Measurements from ENCODE around the gene TULP4. TPM values are rescaled to one million over a fixed set of nuclear protein-coding genes. Genes with fewer than 3 reads are reported as not detected.

Gene TULP4
- total RNA-seq, 2 donors from 2014 or later = 16.5 to 30.4 TPM

DNA sequence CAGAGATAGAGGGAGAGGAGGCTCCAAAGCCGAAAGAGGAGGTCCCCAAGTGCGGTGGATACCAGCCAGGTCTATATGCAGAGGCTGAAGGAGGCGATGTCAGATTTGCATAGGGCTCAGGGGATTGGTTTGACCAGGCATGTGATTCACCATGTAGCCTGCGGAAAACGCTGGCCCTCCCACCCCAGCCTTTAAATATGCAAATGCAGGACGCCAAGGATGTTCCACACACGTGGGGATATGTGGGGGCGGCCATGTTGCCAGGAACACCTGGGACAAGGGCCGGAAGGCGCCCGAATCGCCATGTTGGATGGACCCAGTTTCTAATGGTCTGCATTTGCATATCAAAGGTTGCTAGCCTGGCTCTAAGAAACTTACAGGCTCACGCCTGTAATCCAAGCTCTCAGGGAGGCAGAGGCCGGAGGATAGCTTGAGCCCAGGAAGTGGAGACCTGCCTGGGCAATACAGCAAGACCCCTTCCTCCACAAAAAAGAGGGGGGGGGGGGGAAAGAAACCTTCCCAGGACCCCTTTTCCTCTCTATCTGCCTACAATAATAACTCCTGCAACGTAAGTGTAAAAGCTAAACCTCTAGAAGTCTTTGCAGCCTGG, 110.5 kb downstream of the TULP4 start:
- no peaks in the 10 kb centered on the region for H3K9me3 Mint-ChIP-seq
- DNase-seq (ENCODE audit: low spot score) (no peak), ATAC-seq (no peak)
- H3K4me3 Mint-ChIP-seq = no peak overlapping the region
- peaks cover 13% of the 10 kb centered on the region for H3K36me3 Mint-ChIP-seq
- no peaks in the 10 kb centered on the region for H3K27me3 Mint-ChIP-seq
- H3K4me1 Mint-ChIP-seq (ENCODE audit: low read depth in 2 of 2) = no peaks in the 10 kb centered on the region
- no peak overlapping the region for H3K27ac Mint-ChIP-seq

DNA sequence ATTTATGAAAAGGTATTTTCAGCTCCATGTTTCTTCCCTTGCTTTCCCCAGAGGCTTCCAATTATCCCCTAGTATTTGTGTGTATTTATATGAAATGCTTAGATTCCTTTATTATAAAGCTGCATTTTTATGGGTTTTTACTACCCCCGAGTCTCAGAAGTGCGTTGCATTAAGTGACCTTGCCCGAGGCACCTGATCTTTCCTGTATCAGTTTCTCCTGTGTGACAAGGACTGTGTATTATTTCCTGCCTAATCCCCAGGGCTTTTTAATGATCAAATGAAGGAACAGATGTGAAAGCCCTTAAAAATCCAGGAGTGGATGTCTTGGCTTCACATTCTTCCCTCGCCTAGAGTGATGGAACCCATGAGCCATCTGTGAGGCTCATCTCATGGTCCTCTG, 118.8 kb downstream of the TULP4 start:
- ATAC-seq = no peak
- H3K27me3 Mint-ChIP-seq = no peaks in the 10 kb centered on the region

DNA sequence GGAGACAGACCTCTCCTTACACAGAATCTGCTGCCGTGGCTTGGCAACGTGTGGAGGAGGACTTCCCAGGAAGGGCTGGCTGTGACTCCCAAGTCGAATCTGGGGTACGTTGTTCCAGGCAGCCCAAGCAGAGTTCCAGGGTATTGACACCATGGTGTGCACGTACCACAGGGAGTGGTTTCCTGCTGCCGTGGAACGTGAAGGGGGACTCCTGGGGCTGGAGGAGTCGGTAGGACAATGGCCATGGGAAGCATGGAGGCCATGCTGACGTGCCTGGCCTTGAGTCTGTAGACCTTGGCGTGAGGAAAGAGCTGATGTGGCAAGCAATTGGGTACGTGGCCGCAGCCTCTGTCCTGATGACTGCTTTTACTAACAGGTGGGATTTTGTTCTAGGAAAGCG, 119.3 kb downstream of the TULP4 start:
- H3K4me3 Mint-ChIP-seq = no peak overlapping the region
- no peaks in the 10 kb centered on the region for H3K9me3 Mint-ChIP-seq
- DNase-seq (ENCODE audit: low spot score) = no peak
- peaks cover 0 to 3% of the 10 kb centered on the region in 2 donors for H3K4me1 Mint-ChIP-seq (ENCODE audit: low read depth in 2 of 2)
- no peak for ATAC-seq
- H3K27ac Mint-ChIP-seq = no peak overlapping the region
- no peaks in the 10 kb centered on the region for H3K27me3 Mint-ChIP-seq
- no peaks in the 10 kb centered on the region for H3K36me3 Mint-ChIP-seq

More for the DNA sequence above, 118.8 kb downstream of the TULP4 start:
- DNase-seq (ENCODE audit: low spot score) = no peak
- Mint-ChIP-seq H3K9me3 (no peaks in the 10 kb centered on the region), H3K4me1 (ENCODE audit: low read depth in 2 of 2) (peaks cover 0 to 3% of the 10 kb centered on the region in 2 donors), H3K4me3 (no peak overlapping the region), H3K27ac (no peak overlapping the region), H3K36me3 (peaks cover 2% of the 10 kb centered on the region)

DNA sequence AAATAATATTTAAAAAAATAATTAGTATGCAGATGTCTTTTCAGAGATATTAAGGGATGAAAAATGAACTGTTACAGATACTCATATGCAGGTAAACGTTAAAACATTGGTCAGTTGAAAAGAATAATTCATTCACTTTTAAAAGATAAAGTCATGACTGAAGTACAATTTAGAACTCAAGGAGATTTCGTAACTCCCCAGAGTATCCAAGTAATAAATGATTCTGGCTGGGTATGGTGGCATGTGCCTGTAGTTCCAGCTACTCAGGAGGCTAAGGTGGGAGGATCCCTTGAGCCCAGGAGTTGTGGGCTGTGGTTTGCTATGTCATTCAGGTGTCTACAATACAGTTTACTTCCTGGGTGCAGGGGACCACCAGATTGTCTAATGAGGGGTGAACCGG, 125.3 kb downstream of the TULP4 start:
- H3K36me3 Mint-ChIP-seq = no peaks in the 10 kb centered on the region
- H3K4me3 Mint-ChIP-seq = no peak overlapping the region
- ATAC-seq = no peak
- no peaks in the 10 kb centered on the region for H3K27me3 Mint-ChIP-seq
- H3K9me3 Mint-ChIP-seq = no peaks in the 10 kb centered on the region
- DNase-seq (ENCODE audit: low spot score) = no peak
- peaks cover 0 to 8% of the 10 kb centered on the region in 2 donors for H3K4me1 Mint-ChIP-seq (ENCODE audit: low read depth in 2 of 2)
- no peak overlapping the region for H3K27ac Mint-ChIP-seq

DNA sequence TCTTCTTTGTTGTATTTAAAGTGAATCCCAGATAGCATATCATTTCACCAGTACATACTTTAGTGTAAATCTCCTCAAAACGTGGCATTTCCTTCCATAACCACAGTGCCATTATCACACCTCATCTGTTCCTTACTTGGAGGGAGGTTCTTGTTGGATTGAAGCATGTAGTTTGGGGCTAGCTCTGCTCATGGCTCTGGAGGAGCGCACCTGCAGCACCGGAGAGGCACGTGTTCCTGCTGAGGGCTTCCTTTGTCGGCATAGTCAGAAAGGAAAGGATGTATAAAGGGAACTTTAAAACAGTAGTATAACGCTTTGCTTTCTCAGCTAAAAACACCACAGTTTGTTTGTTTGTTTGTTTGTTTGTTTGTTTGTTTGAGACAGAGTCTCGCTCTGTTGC, 126.0 kb downstream of the TULP4 start:
- DNase-seq (ENCODE audit: low spot score) = no peak
- no peak overlapping the region for H3K27ac Mint-ChIP-seq
- no peaks in the 10 kb centered on the region for H3K36me3 Mint-ChIP-seq
- H3K4me3 Mint-ChIP-seq = no peak overlapping the region
- H3K9me3 Mint-ChIP-seq = no peaks in the 10 kb centered on the region
- H3K4me1 Mint-ChIP-seq (ENCODE audit: low read depth in 2 of 2) = peaks cover 0 to 8% of the 10 kb centered on the region in 2 donors
- ATAC-seq = no peak
- H3K27me3 Mint-ChIP-seq = no peaks in the 10 kb centered on the region

DNA sequence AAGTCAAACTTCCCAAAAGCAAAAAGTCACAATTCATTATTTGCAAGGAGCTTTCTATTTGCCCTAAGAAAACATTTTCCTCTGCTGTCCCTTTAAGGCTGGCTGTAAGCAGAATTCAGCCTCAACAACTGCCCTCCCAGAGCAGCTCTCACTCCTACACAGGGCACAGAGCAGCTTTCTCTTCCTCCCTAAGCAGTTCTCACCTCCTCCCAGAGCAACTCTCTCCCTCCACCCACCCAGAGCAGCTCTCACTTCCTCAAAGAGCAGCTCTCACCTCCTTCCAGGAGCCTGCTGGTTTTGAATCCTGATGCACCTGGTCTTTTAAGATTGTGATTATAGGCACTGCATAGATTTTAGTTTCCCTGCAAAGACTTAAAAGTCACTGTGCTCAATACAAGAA, 127.0 kb downstream of the TULP4 start:
- ATAC-seq (peak in 1 of 2 donors; percentile 57), DNase-seq (ENCODE audit: low spot score) (no peak)
- Mint-ChIP-seq H3K27ac (no peak overlapping the region), H3K4me1 (ENCODE audit: low read depth in 2 of 2) (peaks cover 0 to 8% of the 10 kb centered on the region in 2 donors), H3K27me3 (no peaks in the 10 kb centered on the region), H3K4me3 (no peak overlapping the region), H3K36me3 (no peaks in the 10 kb centered on the region), H3K9me3 (no peaks in the 10 kb centered on the region)

DNA sequence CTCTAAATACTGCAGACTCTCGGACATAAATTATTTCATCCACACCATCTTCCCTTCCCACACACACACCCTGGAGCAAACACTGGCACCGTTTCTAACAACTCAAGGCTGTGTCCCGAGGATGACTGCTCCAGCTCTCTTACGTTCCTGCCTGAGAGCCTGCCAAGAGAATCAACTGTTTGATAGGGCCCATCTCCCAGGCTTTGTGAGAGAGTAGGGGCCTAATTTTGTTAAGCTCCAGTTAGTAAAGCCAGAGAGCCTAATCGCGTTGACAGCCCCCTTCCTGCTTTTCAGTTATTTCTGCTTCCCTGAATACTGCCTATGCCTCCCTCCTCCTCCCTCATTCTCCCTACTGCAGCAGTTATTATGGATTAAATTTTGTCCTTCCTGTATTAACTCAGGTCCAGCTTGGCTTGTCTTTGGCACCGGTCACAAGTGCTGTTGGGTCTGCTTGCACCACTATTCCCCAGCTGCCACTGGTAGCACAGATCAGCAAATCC, 129.5 kb downstream of the TULP4 start:
- DNase-seq (ENCODE audit: low spot score) (no peak), ATAC-seq (no peak)
- H3K27ac Mint-ChIP-seq = no peak overlapping the region
- no peaks in the 10 kb centered on the region for H3K27me3 Mint-ChIP-seq
- no peak overlapping the region for H3K4me3 Mint-ChIP-seq
- H3K36me3 Mint-ChIP-seq = no peaks in the 10 kb centered on the region
- H3K9me3 Mint-ChIP-seq = no peaks in the 10 kb centered on the region
- H3K4me1 Mint-ChIP-seq (ENCODE audit: low read depth in 2 of 2) = peaks cover 0 to 5% of the 10 kb centered on the region in 2 donors

DNA sequence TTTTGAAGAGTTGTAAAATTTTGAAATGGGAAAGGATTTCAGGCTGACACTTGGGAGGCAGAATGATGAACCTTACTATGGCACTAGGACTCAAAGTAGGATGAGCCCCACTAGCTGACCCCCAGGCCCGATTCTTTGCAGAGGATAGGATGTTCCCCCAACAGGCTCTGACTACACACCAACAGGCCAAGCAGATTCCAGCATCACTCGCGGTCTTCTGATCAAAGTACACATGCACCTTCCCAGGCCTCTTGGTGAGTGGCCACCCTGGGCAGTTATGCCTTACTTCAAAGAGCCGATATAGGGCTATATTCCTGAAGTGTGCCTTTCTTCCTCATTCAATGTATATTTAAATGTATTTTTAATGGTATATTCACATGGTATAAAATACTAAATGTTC, 130.0 kb downstream of the TULP4 start:
- Mint-ChIP-seq H3K4me1 (ENCODE audit: low read depth in 2 of 2) (peaks cover 0 to 5% of the 10 kb centered on the region in 2 donors), H3K27me3 (no peaks in the 10 kb centered on the region), H3K9me3 (no peaks in the 10 kb centered on the region), H3K27ac (no peak overlapping the region), H3K36me3 (no peaks in the 10 kb centered on the region), H3K4me3 (no peak overlapping the region)
- DNase-seq (ENCODE audit: low spot score) (no peak), ATAC-seq (no peak)

DNA sequence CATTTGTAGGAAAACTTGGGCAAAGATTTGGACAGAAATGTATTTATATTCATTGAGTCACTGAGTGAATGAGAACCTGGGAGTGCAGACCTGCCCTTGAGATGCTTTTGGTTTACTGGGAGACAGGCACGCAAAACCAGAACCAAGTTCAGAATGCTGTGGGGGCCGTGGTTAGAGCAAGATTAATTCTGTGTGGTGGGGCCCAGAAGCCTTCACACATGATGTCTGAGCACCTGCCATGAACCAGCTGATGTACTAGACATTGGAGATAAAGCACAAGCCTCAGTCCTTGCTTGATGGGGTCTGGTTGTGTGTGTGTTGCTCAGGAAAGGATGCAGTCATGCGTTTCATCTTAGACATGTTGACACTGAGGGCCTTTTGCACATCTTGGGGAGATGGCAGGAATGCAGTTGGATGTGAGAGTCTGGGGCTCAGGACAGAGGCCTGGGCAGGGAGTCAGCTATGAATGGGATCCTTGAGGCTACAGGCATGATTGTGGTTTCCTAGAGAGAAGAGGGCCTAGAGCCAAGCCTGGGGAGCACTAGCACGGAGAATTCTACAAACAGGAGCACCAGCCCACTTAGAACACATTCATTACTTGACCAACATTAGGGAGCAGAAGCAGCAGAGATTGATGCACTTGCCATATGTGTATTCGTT, 133.3 kb downstream of the TULP4 start:
- ATAC-seq (no peak), DNase-seq (ENCODE audit: low spot score) (no peak)
- no peak overlapping the region for H3K4me3 Mint-ChIP-seq
- no peaks in the 10 kb centered on the region for H3K27me3 Mint-ChIP-seq
- no peaks in the 10 kb centered on the region for H3K36me3 Mint-ChIP-seq
- H3K4me1 Mint-ChIP-seq (ENCODE audit: low read depth in 2 of 2) = no peaks in the 10 kb centered on the region
- H3K27ac Mint-ChIP-seq = no peak overlapping the region
- no peaks in the 10 kb centered on the region for H3K9me3 Mint-ChIP-seq

DNA sequence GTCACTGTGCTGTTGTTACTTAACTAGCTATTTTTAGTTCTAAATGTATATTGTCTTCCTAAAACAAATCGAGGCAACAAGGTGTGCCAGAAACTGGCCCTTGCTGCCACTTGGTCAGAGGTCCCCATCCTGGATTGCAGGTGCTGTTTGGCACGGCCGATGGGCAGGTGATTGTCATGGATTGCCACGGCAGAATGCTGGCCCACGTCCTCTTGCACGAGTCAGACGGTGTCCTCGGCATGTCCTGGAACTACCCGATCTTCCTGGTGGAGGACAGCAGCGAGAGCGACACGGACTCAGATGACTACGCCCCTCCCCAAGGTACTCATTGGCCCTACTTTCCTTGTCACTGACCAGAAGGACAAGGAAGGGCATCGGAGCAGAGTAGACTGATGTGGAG, 136.6 kb downstream of the TULP4 start:
- H3K27ac Mint-ChIP-seq = no peak overlapping the region
- no peaks in the 10 kb centered on the region for H3K9me3 Mint-ChIP-seq
- H3K36me3 Mint-ChIP-seq = no peaks in the 10 kb centered on the region
- H3K4me1 Mint-ChIP-seq (ENCODE audit: low read depth in 2 of 2) = no peaks in the 10 kb centered on the region
- no peaks in the 10 kb centered on the region for H3K27me3 Mint-ChIP-seq
- no peak overlapping the region for H3K4me3 Mint-ChIP-seq
- ATAC-seq = no peak
- DNase-seq (ENCODE audit: low spot score) = no peak

DNA sequence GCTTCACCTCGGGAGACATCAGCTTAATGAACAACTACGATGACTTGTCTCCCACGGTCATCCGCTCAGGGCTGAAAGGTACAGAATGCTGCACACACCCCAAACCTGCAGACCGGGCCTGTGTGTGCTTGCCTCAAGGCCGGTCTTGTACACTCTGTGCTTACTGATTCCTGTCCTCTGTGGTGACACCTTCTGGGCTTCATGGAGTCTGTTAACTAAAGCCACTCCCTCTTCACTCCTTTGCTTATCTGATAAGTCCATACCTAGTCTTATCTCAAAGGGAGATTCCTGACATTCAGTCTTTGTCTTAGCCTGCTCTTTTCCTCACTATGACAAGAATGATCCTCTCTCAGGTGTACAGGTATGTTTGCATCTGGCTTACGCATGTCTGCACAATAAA, 139.9 kb downstream of the TULP4 start:
- DNase-seq (ENCODE audit: low spot score) (no peak), ATAC-seq (no peak)
- H3K4me3 Mint-ChIP-seq = no peak overlapping the region
- H3K27ac Mint-ChIP-seq = no peak overlapping the region
- H3K27me3 Mint-ChIP-seq = no peaks in the 10 kb centered on the region
- H3K36me3 Mint-ChIP-seq = no peaks in the 10 kb centered on the region
- H3K9me3 Mint-ChIP-seq = no peaks in the 10 kb centered on the region
- no peaks in the 10 kb centered on the region for H3K4me1 Mint-ChIP-seq (ENCODE audit: low read depth in 2 of 2)

DNA sequence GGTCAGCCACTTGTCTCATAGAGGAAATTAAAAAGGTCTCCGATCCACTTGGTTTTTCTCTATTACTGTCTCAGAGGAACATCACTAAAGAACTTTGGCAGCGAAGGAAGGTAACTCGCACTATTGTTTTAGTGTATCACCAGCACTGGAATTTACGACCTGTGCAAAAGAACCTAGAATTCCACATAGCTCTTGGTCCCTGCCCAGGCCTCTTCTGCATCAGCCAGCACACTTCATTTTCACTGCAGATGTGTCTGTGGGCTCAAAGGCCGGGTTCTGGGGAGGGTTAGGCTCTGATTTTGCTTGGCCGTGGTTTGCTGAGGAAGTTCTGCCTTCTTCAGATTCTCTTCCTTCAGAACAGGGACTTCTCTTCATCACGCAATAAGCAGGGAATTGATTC, 144.9 kb downstream of the TULP4 start:
- Mint-ChIP-seq H3K27ac (no peak overlapping the region), H3K27me3 (no peaks in the 10 kb centered on the region), H3K9me3 (no peaks in the 10 kb centered on the region), H3K4me3 (no peak overlapping the region), H3K36me3 (no peaks in the 10 kb centered on the region), H3K4me1 (ENCODE audit: low read depth in 2 of 2) (no peaks in the 10 kb centered on the region)
- DNase-seq (ENCODE audit: low spot score) = no peak
- no peak for ATAC-seq

DNA sequence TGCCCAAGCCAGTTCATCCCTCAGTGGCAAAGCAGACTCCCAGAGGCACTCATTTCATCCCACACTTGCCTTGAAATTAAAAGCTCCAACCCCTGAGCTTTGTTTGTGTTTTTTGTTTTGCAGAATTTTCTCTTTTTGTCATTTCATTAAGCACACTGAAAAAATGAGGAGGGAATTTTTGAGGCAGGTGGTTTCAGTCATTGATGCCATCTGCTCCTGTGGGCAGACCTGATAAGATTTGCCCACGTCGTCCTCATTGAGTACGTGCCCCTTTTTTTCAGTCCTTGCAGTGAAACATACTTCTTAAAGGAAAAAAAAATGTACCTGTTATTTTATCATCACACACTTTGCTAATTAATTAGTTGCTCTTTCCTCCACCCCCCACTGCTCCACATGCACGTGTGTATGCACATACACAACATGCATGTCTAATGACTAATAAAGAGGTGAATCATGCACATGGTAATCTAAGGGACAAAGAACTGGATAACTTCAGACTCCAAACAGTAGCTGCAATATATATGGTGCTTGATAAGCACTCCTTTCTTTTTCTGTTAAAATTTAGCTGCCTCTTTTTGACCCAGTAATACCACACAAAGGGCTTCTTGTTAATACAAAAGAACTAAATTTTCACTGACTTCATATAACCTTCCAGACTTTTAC, 145.5 kb downstream of the TULP4 start:
- ATAC-seq (no peak), DNase-seq (ENCODE audit: low spot score) (no peak)
- H3K27ac Mint-ChIP-seq = no peak overlapping the region
- no peaks in the 10 kb centered on the region for H3K27me3 Mint-ChIP-seq
- H3K36me3 Mint-ChIP-seq = no peaks in the 10 kb centered on the region
- no peaks in the 10 kb centered on the region for H3K9me3 Mint-ChIP-seq
- no peak overlapping the region for H3K4me3 Mint-ChIP-seq
- no peaks in the 10 kb centered on the region for H3K4me1 Mint-ChIP-seq (ENCODE audit: low read depth in 2 of 2)

DNA sequence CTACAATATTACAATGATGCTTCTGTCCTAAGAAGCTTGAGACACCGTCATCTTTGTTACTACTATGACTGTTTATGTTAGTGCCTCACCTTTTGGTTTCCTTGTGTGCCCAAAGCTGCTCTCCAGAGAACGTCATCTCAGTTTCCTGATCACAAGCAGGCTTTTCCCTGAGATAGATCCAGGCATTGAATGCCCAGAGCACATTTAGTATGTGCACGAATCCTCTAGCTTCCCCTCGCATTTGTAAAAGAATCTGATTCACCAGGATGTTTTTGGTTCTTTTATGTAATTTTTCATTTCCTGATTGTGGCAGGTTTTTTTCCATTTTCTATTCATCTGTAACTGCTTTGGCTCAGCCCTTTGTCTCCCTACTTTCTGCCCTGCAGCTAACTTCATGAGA, 147.5 kb downstream of the TULP4 start:
- no peak overlapping the region for H3K27ac Mint-ChIP-seq
- no peaks in the 10 kb centered on the region for H3K27me3 Mint-ChIP-seq
- ATAC-seq = no peak
- no peaks in the 10 kb centered on the region for H3K9me3 Mint-ChIP-seq
- H3K4me3 Mint-ChIP-seq = no peak overlapping the region
- no peak for DNase-seq (ENCODE audit: low spot score)
- no peaks in the 10 kb centered on the region for H3K36me3 Mint-ChIP-seq
- no peaks in the 10 kb centered on the region for H3K4me1 Mint-ChIP-seq (ENCODE audit: low read depth in 2 of 2)
